ENCODE measurements around the gene HYDIN. TPM values are rescaled to one million over a fixed set of nuclear protein-coding genes. Genes with fewer than 3 reads are reported as not detected.

HYDIN gene
- total and polyA plus RNA-seq, 9 of the 15 experiments (the other 6 are each of a cell fraction or from before 2014, with no cell fraction given): 0.08 to 0.43 (median 0.14) TPM; not detected in 1

- TF ChIP-seq, protein P1, sequence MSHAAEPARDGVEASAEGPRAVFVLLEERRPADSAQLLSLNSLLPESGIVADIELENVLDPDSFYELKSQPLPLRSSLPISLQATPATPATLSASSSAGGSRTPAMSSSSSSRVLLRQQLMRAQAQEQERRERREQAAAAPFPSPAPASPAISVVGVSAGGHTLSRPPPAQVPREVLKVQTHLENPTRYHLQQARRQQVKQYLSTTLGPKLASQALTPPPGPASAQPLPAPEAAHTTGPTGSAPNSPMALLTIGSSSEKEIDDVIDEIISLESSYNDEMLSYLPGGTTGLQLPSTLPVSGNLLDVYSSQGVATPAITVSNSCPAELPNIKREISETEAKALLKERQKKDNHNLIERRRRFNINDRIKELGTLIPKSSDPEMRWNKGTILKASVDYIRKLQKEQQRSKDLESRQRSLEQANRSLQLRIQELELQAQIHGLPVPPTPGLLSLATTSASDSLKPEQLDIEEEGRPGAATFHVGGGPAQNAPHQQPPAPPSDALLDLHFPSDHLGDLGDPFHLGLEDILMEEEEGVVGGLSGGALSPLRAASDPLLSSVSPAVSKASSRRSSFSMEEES (CRISPR knock-in tag; IDR thresholded peaks at IDR 0.05): no peak
- TF ChIP-seq PTTG1 (tag; IDR thresholded peaks at IDR 0.05; ENCODE audit: low read depth) (no peak), TBP (optimal IDR thresholded peaks at IDR 0.05; ENCODE audit: low read depth, low read length) (no peak), ZNF121 (CRISPR knock-in tag; conservative IDR thresholded peaks at IDR 0.05) (no peak), CHCHD3 (CRISPR knock-in tag; IDR thresholded peaks at IDR 0.05) (no peak), ARID3A (IDR thresholded peaks at IDR 0.05; ENCODE audit: borderline replicate concordance, low read depth, low read length) (no peak), SRSF1 (IDR thresholded peaks at IDR 0.05; ENCODE audit: low read depth, low read length) (no peak), ZNF589 (CRISPR knock-in tag; IDR thresholded peaks at IDR 0.05; ENCODE audit: low read depth) (no peak)
These were observed 462.3 kb downstream of the HYDIN start (continued) for GRCh38 chr16:70768203-70768580.
